Ascending aorta (tissue), 2 donors: ENCODE data around the gene MED27. TPM values are rescaled to one million over a fixed set of nuclear protein-coding genes. Genes with fewer than 3 reads are reported as not detected.
A peak's percentile ranks its signal among the peaks of the same experiment; 100 is the strongest.

ENCODE experiments used
- DNase-seq, 2 donors: peaks; one replicate each; pipeline ENCODE4 v3.0.0-alpha.2; 2019; ENCODE audit warnings: low spot score in 2 of 2
- H3K27ac ChIP-seq, 2 donors: fragments of 200-600 bp; sonication (generic); one replicate each; pipeline ENCODE4 v1.5.1; 2016 to 2017; ENCODE audit warnings: mild to moderate bottlenecking in 1 of 2
- H3K27me3 ChIP-seq: fragments of 200-600 bp; sonication (generic); one replicate; pipeline ENCODE4 v1.5.1; 2017
- H3K36me3 ChIP-seq, 2 donors: fragments of 200-600 bp; sonication (generic); one replicate each; pipeline ENCODE4 v1.5.1; 2016
- H3K4me1 ChIP-seq, 2 donors: fragments of 200-600 bp; sonication (generic); one replicate each; pipeline ENCODE4 v1.5.1; 2016 to 2017; ENCODE audit warnings: mild to moderate bottlenecking in 1 of 2
- H3K4me3 ChIP-seq, 2 donors: fragments of 200-600 bp; sonication (generic); one replicate each; pipeline ENCODE4 v1.5.1; 2016 to 2017; ENCODE audit warnings: mild to moderate bottlenecking in 1 of 2
- H3K9me3 ChIP-seq, 2 donors: fragments of 200-600 bp; sonication (generic); one replicate each; pipeline ENCODE4 v1.5.1; 2016
- CTCF ChIP-seq, 3 experiments: fragments of 200-600 bp in 2 of 3; fragments of 450-650 bp in 1 of 3; sonication (generic) in 2 of 3; IDR thresholded peaks; one replicate each; pipeline ENCODE4 v1.5.1; 2016 to 2019; ENCODE audit warnings: antibody characterized with exemption in 3 of 3, mild to moderate bottlenecking in 1 of 3, moderate library complexity in 1 of 3
- intact Hi-C: fragments of 100-400 bp; cut with DNase I; formaldehyde crosslinking; loops from one replicate; pipeline ENCODE4 v1.15.1; 2023
- total RNA-seq: library from RNA; depleted of rRNA; stranded (reverse); fragments of >200 nt; gene quantifications from one replicate; pipeline ENCODE4 v1.1.0, GENCODE V29; 2016

MED27 gene
- total RNA-seq, 1 donor from 2014 or later: 19.4 TPM

GRCh38 chr9:131960311-131960710 is 119.4 kb downstream of the MED27 start:
- no peaks in the 10 kb centered on the region for H3K27me3 ChIP-seq
- no peak overlapping the region for H3K4me3 ChIP-seq
- H3K4me1 ChIP-seq: no peaks in the 10 kb centered on the region
- no peaks in the 10 kb centered on the region for H3K9me3 ChIP-seq
- intact Hi-C loops: no loop called here
- DNase-seq: no peak
- no peak overlapping the region for H3K27ac ChIP-seq
- TF ChIP-seq CTCF (IDR thresholded peaks at IDR 0.05): no peak
- peaks cover 0 to 6% of the 10 kb centered on the region in 2 donors for H3K36me3 ChIP-seq

GRCh38 chr9:131959887-131960286 is 119.8 kb downstream of the MED27 start:
- TF ChIP-seq CTCF (IDR thresholded peaks at IDR 0.05): no peak
- H3K27ac ChIP-seq: no peak overlapping the region

GRCh38 chr9:131959056-131959455 is 120.6 kb downstream of the MED27 start:
- H3K4me3 ChIP-seq: no peak overlapping the region
- intact Hi-C loops: no loop called here
- DNase-seq: no peak
- H3K27me3 ChIP-seq: no peaks in the 10 kb centered on the region
- peaks cover 0 to 6% of the 10 kb centered on the region in 2 donors for H3K36me3 ChIP-seq
- H3K27ac ChIP-seq: no peak overlapping the region
- no peak for TF ChIP-seq CTCF (IDR thresholded peaks at IDR 0.05)
- H3K9me3 ChIP-seq: no peaks in the 10 kb centered on the region
- no peaks in the 10 kb centered on the region for H3K4me1 ChIP-seq

More at GRCh38 chr9:131959887-131960286, 119.8 kb downstream of the MED27 start:
- Histone ChIP-seq H3K9me3 (no peaks in the 10 kb centered on the region), H3K27me3 (no peaks in the 10 kb centered on the region), H3K4me1 (no peaks in the 10 kb centered on the region), H3K4me3 (no peak overlapping the region), H3K36me3 (peaks cover 0 to 6% of the 10 kb centered on the region in 2 donors)
- no peak for DNase-seq
- intact Hi-C loops: no loop called here

GRCh38 chr9:131954299-131954698 is 125.4 kb downstream of the MED27 start:
- H3K27ac ChIP-seq: no peak overlapping the region
- no peaks in the 10 kb centered on the region for H3K9me3 ChIP-seq
- no peak overlapping the region for H3K4me3 ChIP-seq
- H3K27me3 ChIP-seq: no peaks in the 10 kb centered on the region
- H3K4me1 ChIP-seq: peaks cover 3 to 10% of the 10 kb centered on the region in 2 donors
- H3K36me3 ChIP-seq: peaks cover 0 to 6% of the 10 kb centered on the region in 2 donors
- no peak for TF ChIP-seq CTCF (IDR thresholded peaks at IDR 0.05)
- DNase-seq: no peak
- intact Hi-C loops: loop anchor here (5.0 kb wide), 1 partner anchor 118 kb away; no protein-coding TSS in a partner anchor

- H3K27me3 ChIP-seq: no peaks in the 10 kb centered on the region
- no peaks in the 10 kb centered on the region for H3K9me3 ChIP-seq
- H3K4me1 ChIP-seq: peaks cover 3 to 10% of the 10 kb centered on the region in 2 donors
- intact Hi-C loops: loop anchor here (5.0 kb wide), 1 partner anchor 120 kb away; no protein-coding TSS in a partner anchor
- H3K4me3 ChIP-seq: no peak overlapping the region
- peak overlapping the region; percentile 55 to 68 for H3K27ac ChIP-seq
- peak; percentile 21 to 79 for DNase-seq
- TF ChIP-seq CTCF (IDR thresholded peaks at IDR 0.05): no peak
- H3K36me3 ChIP-seq: no peaks in the 10 kb centered on the region
Observed at GRCh38 chr9:131951905-131952304, 127.8 kb downstream of the MED27 start.

GRCh38 chr9:131951155-131951554 is 128.5 kb downstream of the MED27 start:
- peak overlapping the region; percentile 29 to 55 for H3K27ac ChIP-seq
- H3K4me1 ChIP-seq: peaks cover 3 to 10% of the 10 kb centered on the region in 2 donors
- H3K4me3 ChIP-seq: no peak overlapping the region
- no peaks in the 10 kb centered on the region for H3K9me3 ChIP-seq
- intact Hi-C loops: loop anchor here (5.0 kb wide), 1 partner anchor 121 kb away; no protein-coding TSS in a partner anchor
- H3K36me3 ChIP-seq: no peaks in the 10 kb centered on the region
- no peaks in the 10 kb centered on the region for H3K27me3 ChIP-seq
- TF ChIP-seq CTCF (IDR thresholded peaks at IDR 0.05): no peak
- DNase-seq: no peak
